Tibial nerve (tissue), 4 donors: ENCODE measurements around the gene CALHM3. TPM values are rescaled to one million over a fixed set of nuclear protein-coding genes. Genes with fewer than 3 reads are reported as not detected.

Experiments
- DNase-seq, 2 donors: peaks; one replicate each; pipeline ENCODE4 v3.0.0-alpha.2; 2019; ENCODE audit warnings: low spot score in 2 of 2
- H3K27ac ChIP-seq, 4 donors: fragments of 200-600 bp; sonication (generic) in 3 of 4; one replicate each; pipeline ENCODE4 v1.5.1; 2017 to 2019; ENCODE audit warnings: mild to moderate bottlenecking in 1 of 4
- H3K27me3 ChIP-seq, 2 donors: fragments of 200-600 bp; sonication (generic) in 1 of 2; one replicate each; pipeline versions ENCODE4 v1.5.1 to v1.6.0; 2017 to 2019
- H3K36me3 ChIP-seq, 3 donors: fragments of 200-600 bp; sonication (generic); one replicate each; pipeline ENCODE4 v1.5.1; 2018 to 2019
- H3K4me1 ChIP-seq, 4 donors: fragments of 200-600 bp; sonication (generic) in 3 of 4; one replicate each; pipeline ENCODE4 v1.5.1; 2017 to 2019
- H3K4me3 ChIP-seq, 4 donors: fragments of 200-600 bp; sonication (generic) in 3 of 4; one replicate each; pipeline ENCODE4 v1.5.1; 2017 to 2019; ENCODE audit warnings: mild to moderate bottlenecking in 1 of 4, moderate library complexity in 1 of 4
- H3K9me3 ChIP-seq, 4 donors: fragments of 200-600 bp; sonication (generic) in 3 of 4; one replicate each; pipeline ENCODE4 v1.5.1; 2017 to 2019
- CTCF ChIP-seq, 5 experiments: fragments of 200-600 bp in 3 of 5; fragments of 450-650 bp in 2 of 5; sonication (generic) in 3 of 5; IDR thresholded peaks; one replicate each; pipeline ENCODE4 v1.5.1; 2016 to 2019; ENCODE audit warnings: antibody characterized with exemption in 5 of 5, mild to moderate bottlenecking in 3 of 5, moderate library complexity in 2 of 5
- EP300 ChIP-seq, 2 donors: sonication (generic); formaldehyde crosslinking; IDR thresholded peaks; one replicate each; pipeline ENCODE4 v1.6.1; 2017; ENCODE audit warnings: antibody characterized with exemption in 2 of 2, mild to moderate bottlenecking in 1 of 2
- POLR2A ChIP-seq, 2 donors: fragments of 450-650 bp; IDR thresholded peaks; one replicate each; pipeline ENCODE4 v1.6.1; 2017; ENCODE audit warnings: antibody characterized with exemption in 2 of 2, mild to moderate bottlenecking in 2 of 2, moderate library complexity in 2 of 2
- WGBS, 2 donors: methylation state at CpG; one replicate each; pipeline ENCODE4 v1.1.5; 2018; 5-methylcytosine and 5-hydroxymethylcytosine counted together
- total RNA-seq, 4 donors: library from RNA; depleted of rRNA; stranded (reverse); fragments of >200 nt; gene quantifications; one replicate each; pipeline ENCODE4 v1.1.0, GENCODE V29; 2016

CALHM3 gene
- total RNA-seq, 4 donors from 2014 or later, result not detected

DNA sequence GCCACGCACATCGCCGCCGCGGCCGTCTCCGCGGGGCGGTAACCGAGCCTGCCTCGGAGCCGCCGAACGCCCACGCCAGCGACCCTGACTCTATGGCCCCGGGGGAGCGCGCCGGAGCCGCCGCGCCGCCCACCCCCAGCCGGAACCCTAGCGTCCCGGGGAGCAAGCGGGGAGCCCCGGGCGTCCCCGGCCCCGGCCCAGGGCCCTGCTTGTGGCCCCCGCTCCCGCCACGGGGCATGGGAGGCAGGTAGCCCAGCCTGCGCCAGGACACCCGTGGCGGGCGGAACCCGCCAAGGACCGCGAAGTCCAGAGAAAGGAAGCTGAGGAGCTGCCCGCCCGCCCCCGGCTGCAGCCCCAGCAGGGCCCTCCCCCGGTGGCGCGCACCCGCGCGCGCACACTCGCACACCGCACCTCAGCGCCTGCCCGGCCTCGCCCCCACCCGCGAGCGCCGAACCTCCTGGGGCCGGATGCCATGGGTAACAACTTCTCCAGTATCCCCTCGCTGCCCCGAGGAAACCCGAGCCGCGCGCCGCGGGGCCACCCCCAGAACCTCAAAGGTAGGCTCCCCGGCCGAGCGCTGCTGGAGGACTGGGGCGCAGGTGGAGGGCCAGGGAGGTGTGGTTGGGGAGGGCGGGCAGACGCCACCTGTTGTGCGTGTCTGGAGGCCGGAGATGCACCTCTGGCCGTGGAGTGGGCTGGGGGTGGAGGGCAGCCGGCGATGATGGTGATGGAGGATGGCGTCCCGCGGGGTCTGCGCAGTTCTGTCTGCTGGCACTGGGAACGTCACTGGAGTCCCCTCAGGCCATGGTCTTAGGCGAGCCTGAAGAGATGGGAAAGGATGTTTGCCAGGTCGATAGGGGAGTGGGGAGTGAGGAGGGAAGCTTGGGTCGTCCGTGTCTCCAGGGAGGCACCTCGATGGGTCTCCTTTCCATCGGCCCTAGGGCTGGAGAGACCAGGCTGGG, 15.2 kb upstream of the CALHM3 start:
- H3K27ac ChIP-seq, result no peak overlapping the region

DNA sequence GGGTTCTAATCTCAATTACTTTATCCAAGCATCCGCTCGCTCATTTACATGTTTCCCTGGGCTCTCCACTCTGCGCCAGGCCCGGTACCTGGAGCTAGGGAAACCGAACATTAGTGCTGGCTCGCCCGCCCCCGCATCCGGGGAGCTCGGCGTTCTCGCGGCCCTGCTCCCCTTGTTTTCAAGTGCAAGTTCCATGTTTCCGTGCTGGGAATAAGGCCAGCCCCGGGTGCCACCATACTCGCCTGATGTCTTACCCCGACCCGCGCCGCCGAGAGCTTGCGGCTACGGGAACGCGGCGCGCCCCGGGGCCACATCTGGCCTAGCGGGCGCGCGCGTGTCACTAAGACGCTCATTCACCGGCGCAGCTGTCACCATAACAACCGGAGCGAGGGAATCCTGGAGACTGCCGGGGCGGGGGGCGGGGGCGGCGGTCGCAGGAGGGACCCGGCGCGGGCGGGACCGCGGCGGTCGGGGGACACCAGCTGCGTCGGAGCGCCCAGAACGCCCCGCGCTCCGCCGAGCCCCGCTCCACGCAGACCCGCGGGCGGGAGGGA, 14.4 kb upstream of the CALHM3 start, which contains the start of gene NEURL1:
Gene NEURL1, plus strand, starts transcription at position 344 of the 554 bp plus-strand sequence. CDS start 683 bp downstream, outside the sequence.
- Histone ChIP-seq H3K4me1 (peaks cover 0 to 30% (median 11%) of the 10 kb centered on the region in 4 donors), H3K9me3 (no peaks in the 10 kb centered on the region), H3K4me3 (peak within 1 kb of the TSS; percentile 25 to 54 (median 51)), H3K36me3 (no peaks in the 10 kb centered on the region), H3K27ac (no peak within 1 kb of the TSS), H3K27me3 (peaks cover 0 to 42% of the 10 kb centered on the region in 2 donors)
- no peak for DNase-seq
- no peak for TF ChIP-seq POLR2A (IDR thresholded peaks at IDR 0.05)
- TF ChIP-seq CTCF (IDR thresholded peaks at IDR 0.05), result no peak
- TF ChIP-seq EP300 (IDR thresholded peaks at IDR 0.05), result no peak
- WGBS, 2 donors, result 3 to 5% methylated on average over 3 to 35 of the region's 65 CpGs

More for the DNA sequence above, 15.2 kb upstream of the CALHM3 start:
- H3K4me3 ChIP-seq, result peak overlapping the region in 3 of 4 donors; percentile 25 to 54 (median 50)
- DNase-seq, result no peak
- H3K36me3 ChIP-seq, result no peaks in the 10 kb centered on the region
- TF ChIP-seq EP300 (IDR thresholded peaks at IDR 0.05) (no peak), CTCF (IDR thresholded peaks at IDR 0.05) (no peak), POLR2A (IDR thresholded peaks at IDR 0.05) (no peak)
- WGBS, 2 donors, result 5% methylated on average over 13 to 47 of the region's 92 CpGs
- H3K4me1 ChIP-seq, result peaks cover 0 to 30% (median 11%) of the 10 kb centered on the region in 4 donors
- peaks cover 0 to 47% of the 10 kb centered on the region in 2 donors for H3K27me3 ChIP-seq
- H3K9me3 ChIP-seq, result no peaks in the 10 kb centered on the region

- H3K36me3 ChIP-seq, result no peaks in the 10 kb centered on the region
- no peak overlapping the region for H3K27ac ChIP-seq
- H3K4me3 ChIP-seq, result peak overlapping the region in 2 of 4 donors; percentile 52 to 54
- H3K9me3 ChIP-seq, result no peaks in the 10 kb centered on the region
- WGBS, 2 donors, result 68 to 71% methylated on average over 2 to 5 of the region's 5 CpGs
- TF ChIP-seq CTCF (IDR thresholded peaks at IDR 0.05) (no peak), POLR2A (IDR thresholded peaks at IDR 0.05) (no peak), EP300 (IDR thresholded peaks at IDR 0.05) (no peak)
- DNase-seq, result no peak
- H3K27me3 ChIP-seq, result peaks cover 0 to 42% of the 10 kb centered on the region in 2 donors
- peaks cover 0 to 30% (median 11%) of the 10 kb centered on the region in 4 donors for H3K4me1 ChIP-seq
Observed at GRCh38 chr10:103492655-103493261, 13.7 kb upstream of the CALHM3 start.

- no peak overlapping the region for H3K27ac ChIP-seq
- 57 to 73% methylated on average over 7 of the region's 7 CpGs for WGBS, 2 donors
- H3K27me3 ChIP-seq, result peaks cover 0 to 39% of the 10 kb centered on the region in 2 donors
- DNase-seq, result no peak
- no peaks in the 10 kb centered on the region for H3K9me3 ChIP-seq
- TF ChIP-seq CTCF (IDR thresholded peaks at IDR 0.05) (no peak), POLR2A (IDR thresholded peaks at IDR 0.05) (no peak), EP300 (IDR thresholded peaks at IDR 0.05) (no peak)
- no peaks in the 10 kb centered on the region for H3K36me3 ChIP-seq
- no peak overlapping the region for H3K4me3 ChIP-seq
- H3K4me1 ChIP-seq, result peaks cover 0 to 30% (median 11%) of the 10 kb centered on the region in 4 donors
Observed at GRCh38 chr10:103491729-103492364, 12.8 kb upstream of the CALHM3 start.
